ENCODE results near the gene MAP1LC3B.

MAP1LC3B gene

DNA sequence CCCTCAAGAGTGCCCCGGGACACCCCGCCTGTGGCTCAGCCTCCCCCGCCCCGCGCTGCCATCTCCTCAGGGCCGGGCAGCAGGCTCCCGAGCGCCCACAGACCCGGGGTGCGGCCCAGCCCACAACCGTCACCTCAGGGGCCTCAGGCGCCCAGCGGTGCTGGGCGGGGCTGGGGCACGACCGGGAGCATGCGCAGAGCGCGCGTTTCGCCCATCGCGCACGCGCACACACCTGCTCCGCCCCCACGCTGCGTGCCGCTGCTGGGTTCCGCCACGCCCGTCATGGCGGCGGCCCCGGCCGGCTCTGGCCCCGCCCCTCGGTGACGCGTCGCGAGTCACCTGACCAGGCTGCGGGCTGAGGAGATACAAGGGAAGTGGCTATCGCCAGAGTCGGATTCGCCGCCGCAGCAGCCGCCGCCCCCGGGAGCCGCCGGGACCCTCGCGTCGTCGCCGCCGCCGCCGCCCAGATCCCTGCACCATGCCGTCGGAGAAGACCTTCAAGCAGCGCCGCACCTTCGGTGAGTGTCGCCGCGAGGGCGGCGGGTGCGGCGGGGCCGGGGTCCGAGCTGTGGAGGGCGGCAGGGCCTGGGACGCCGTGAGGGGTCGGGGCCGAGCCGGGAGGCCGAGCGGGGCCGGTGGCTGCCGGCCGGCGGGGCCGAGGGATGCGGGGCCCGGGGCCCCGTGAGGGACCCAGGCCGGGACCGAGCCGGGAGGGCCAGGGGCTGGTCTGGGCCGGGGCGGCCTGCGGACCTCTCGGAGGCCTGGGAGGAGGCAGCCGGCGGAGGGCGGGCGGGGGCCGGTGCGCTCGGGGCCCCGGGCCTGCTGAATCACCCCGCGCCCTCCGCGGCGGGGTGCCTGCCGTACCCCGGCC lies at the start of gene MAP1LC3B:
Gene MAP1LC3B, plus strand, starts transcription at position 387 of the 871 bp plus-strand sequence. Its CDS starts 92 bp downstream, at position 479.
- peak within 1 kb of the TSS; percentile 89 for H3K4me3 Mint-ChIP-seq
- no peaks in the 10 kb centered on the region for H3K27me3 Mint-ChIP-seq
- H3K9me3 Mint-ChIP-seq, result no peaks in the 10 kb centered on the region
- peak within 1 kb of the TSS; percentile 95 for H3K27ac Mint-ChIP-seq
- H3K4me1 Mint-ChIP-seq, result peaks cover 57% of the 10 kb centered on the region
- H3K36me3 Mint-ChIP-seq (ENCODE audit: low read depth), result peaks cover 11% of the 10 kb centered on the region
- ATAC-seq (peak; percentile 70), DNase-seq (peak; percentile 99)

GRCh38 chr16:87342504-87342903 lies 49.6 kb upstream of the MAP1LC3B start:
- Mint-ChIP-seq H3K27me3 (no peaks in the 10 kb centered on the region), H3K27ac (no peak overlapping the region), H3K9me3 (no peaks in the 10 kb centered on the region), H3K4me1 (peaks cover 31% of the 10 kb centered on the region), H3K4me3 (no peak overlapping the region), H3K36me3 (ENCODE audit: low read depth) (peaks cover 42% of the 10 kb centered on the region)
- DNase-seq, result no peak
- ATAC-seq, result no peak

GRCh38 chr16:87342978-87343752 lies 49.0 kb upstream of the MAP1LC3B start:
- no peaks in the 10 kb centered on the region for H3K9me3 Mint-ChIP-seq
- DNase-seq (no peak), ATAC-seq (no peak)
- H3K36me3 Mint-ChIP-seq (ENCODE audit: low read depth), result peaks cover 40% of the 10 kb centered on the region
- no peaks in the 10 kb centered on the region for H3K27me3 Mint-ChIP-seq
- H3K27ac Mint-ChIP-seq, result no peak overlapping the region
- no peak overlapping the region for H3K4me3 Mint-ChIP-seq
- H3K4me1 Mint-ChIP-seq, result peaks cover 27% of the 10 kb centered on the region

DNA sequence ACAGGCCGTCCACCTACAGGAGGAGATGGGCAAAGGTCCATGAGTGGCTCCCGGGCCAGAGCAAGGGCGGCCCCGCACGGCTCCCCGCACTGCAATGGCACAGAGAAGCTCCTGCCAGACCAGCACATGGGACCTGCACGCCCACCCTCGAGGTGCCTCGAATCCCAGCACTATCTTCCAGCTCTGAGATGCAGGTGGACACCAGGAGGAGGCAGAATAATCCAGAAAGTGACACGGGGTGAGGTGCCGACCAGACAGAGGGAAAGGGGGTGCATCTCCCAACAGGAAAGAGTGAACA lies 48.4 kb upstream of the MAP1LC3B start:
- Mint-ChIP-seq H3K4me1 (peaks cover 26% of the 10 kb centered on the region), H3K9me3 (no peaks in the 10 kb centered on the region), H3K36me3 (ENCODE audit: low read depth) (peaks cover 39% of the 10 kb centered on the region), H3K4me3 (no peak overlapping the region), H3K27ac (no peak overlapping the region), H3K27me3 (no peaks in the 10 kb centered on the region)
- ATAC-seq, result no peak
- no peak for DNase-seq

DNA sequence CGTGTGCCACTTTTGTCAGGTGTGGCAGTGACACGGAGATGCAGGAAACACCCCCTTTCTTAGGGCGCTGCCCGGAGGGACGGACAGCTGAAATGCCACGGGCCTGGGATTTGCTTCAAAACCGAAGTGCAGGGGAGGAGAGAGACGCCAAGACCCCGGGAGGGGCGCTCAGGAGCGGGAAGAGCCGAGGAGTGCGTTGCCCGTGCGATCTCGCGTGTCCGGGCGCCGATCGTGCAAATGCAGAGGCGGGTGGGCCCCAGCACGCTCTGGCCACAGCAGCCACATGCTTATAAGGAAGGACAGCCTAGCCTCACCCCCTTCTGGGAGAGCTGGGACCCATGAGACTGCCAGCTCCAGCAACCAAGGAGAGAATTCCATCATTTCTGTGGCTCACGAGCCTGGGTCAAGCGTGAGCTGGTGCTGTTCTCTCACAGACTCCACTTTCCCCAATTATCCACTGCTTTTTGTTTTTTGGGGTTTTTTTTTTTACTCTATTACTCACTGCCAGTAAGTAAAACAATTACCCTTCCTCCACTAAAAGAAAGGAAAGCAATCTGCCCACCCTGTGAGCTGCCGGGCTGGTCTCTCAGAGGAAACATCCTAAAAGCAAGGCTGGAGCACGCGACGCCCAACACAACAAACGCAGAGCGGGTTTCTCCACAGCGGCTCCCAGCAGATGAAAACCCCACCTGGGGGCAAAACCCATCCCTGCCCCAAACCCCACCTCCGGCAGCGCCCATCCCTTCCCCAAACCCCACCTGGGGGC lies 47.8 kb upstream of the MAP1LC3B start:
- Mint-ChIP-seq H3K9me3 (no peaks in the 10 kb centered on the region), H3K36me3 (ENCODE audit: low read depth) (peaks cover 38% of the 10 kb centered on the region), H3K4me3 (no peak overlapping the region), H3K4me1 (peaks cover 23% of the 10 kb centered on the region), H3K27ac (no peak overlapping the region), H3K27me3 (no peaks in the 10 kb centered on the region)
- ATAC-seq (no peak), DNase-seq (no peak)

GRCh38 chr16:87344931-87345631 lies 47.1 kb upstream of the MAP1LC3B start:
- DNase-seq, result peak; percentile 52
- Mint-ChIP-seq H3K4me3 (peak overlapping the region; percentile 60), H3K9me3 (no peaks in the 10 kb centered on the region), H3K36me3 (ENCODE audit: low read depth) (peaks cover 35% of the 10 kb centered on the region), H3K27me3 (no peaks in the 10 kb centered on the region), H3K4me1 (peaks cover 23% of the 10 kb centered on the region), H3K27ac (peak overlapping the region; percentile 92)
- ATAC-seq, result peak; percentile 55

- no peaks in the 10 kb centered on the region for H3K9me3 Mint-ChIP-seq
- ATAC-seq, result no peak
- peaks cover 28% of the 10 kb centered on the region for H3K36me3 Mint-ChIP-seq (ENCODE audit: low read depth)
- no peak for DNase-seq
- H3K27ac Mint-ChIP-seq, result peak overlapping the region; percentile 92
- peaks cover 23% of the 10 kb centered on the region for H3K4me1 Mint-ChIP-seq
- H3K4me3 Mint-ChIP-seq, result peak overlapping the region; percentile 60
- no peaks in the 10 kb centered on the region for H3K27me3 Mint-ChIP-seq
Observed at GRCh38 chr16:87345726-87346424, 46.3 kb upstream of the MAP1LC3B start.

- Mint-ChIP-seq H3K27me3 (no peaks in the 10 kb centered on the region), H3K4me3 (no peak overlapping the region), H3K27ac (no peak overlapping the region), H3K4me1 (peaks cover 23% of the 10 kb centered on the region), H3K9me3 (no peaks in the 10 kb centered on the region), H3K36me3 (ENCODE audit: low read depth) (peaks cover 26% of the 10 kb centered on the region)
- ATAC-seq (no peak), DNase-seq (no peak)
Observed at GRCh38 chr16:87346517-87347060, 45.5 kb upstream of the MAP1LC3B start.

- H3K4me3 Mint-ChIP-seq, result no peak overlapping the region
- peaks cover 21% of the 10 kb centered on the region for H3K4me1 Mint-ChIP-seq
- H3K27me3 Mint-ChIP-seq, result no peaks in the 10 kb centered on the region
- peaks cover 17% of the 10 kb centered on the region for H3K36me3 Mint-ChIP-seq (ENCODE audit: low read depth)
- ATAC-seq (no peak), DNase-seq (no peak)
- no peaks in the 10 kb centered on the region for H3K9me3 Mint-ChIP-seq
- no peak overlapping the region for H3K27ac Mint-ChIP-seq
Observed at GRCh38 chr16:87347932-87348615, 44.1 kb upstream of the MAP1LC3B start.

DNA sequence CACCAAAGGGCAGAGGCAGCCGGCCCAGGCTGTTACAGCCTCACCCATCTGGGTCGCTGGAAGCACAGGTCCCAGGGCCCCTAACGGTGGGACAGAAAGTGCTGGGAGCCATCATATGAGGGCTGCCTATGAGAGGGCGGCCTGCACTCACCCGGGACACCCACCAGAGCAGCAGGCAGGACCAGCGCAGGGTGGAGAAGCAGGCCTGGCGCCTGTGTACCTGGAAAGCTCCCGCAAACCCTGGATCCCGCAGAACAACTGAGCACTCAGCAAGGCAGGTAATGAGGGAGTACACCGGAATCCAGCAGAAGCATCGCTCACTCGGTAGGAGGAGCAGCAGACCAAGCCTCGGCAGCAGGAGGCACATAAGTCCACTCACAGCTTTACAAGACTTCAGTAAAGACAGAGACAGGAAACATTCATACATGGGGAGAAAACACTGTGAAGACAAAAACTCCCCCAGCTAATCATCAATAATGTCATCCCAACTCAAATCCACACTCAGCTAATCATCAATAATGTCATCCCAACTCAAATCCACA lies 43.4 kb upstream of the MAP1LC3B start:
- H3K36me3 Mint-ChIP-seq (ENCODE audit: low read depth), result peaks cover 15% of the 10 kb centered on the region
- ATAC-seq, result no peak
- no peaks in the 10 kb centered on the region for H3K9me3 Mint-ChIP-seq
- H3K4me3 Mint-ChIP-seq, result no peak overlapping the region
- H3K4me1 Mint-ChIP-seq, result peaks cover 18% of the 10 kb centered on the region
- no peak for DNase-seq
- H3K27ac Mint-ChIP-seq, result no peak overlapping the region
- H3K27me3 Mint-ChIP-seq, result no peaks in the 10 kb centered on the region

GRCh38 chr16:87350031-87350430 lies 42.1 kb upstream of the MAP1LC3B start:
- DNase-seq (no peak), ATAC-seq (no peak)
- H3K4me3 Mint-ChIP-seq, result no peak overlapping the region
- H3K27me3 Mint-ChIP-seq, result no peaks in the 10 kb centered on the region
- peaks cover 10% of the 10 kb centered on the region for H3K36me3 Mint-ChIP-seq (ENCODE audit: low read depth)
- H3K27ac Mint-ChIP-seq, result no peak overlapping the region
- H3K9me3 Mint-ChIP-seq, result no peaks in the 10 kb centered on the region
- peaks cover 7% of the 10 kb centered on the region for H3K4me1 Mint-ChIP-seq

GRCh38 chr16:87350681-87351319 lies 41.3 kb upstream of the MAP1LC3B start:
- Mint-ChIP-seq H3K4me1 (peaks cover under 1% of the 10 kb centered on the region), H3K27me3 (no peaks in the 10 kb centered on the region), H3K4me3 (no peak overlapping the region), H3K27ac (no peak overlapping the region), H3K36me3 (ENCODE audit: low read depth) (peaks cover 9% of the 10 kb centered on the region), H3K9me3 (no peaks in the 10 kb centered on the region)
- no peak for DNase-seq
- ATAC-seq, result no peak
